HepG2 (cell line): ENCODE measurements around the gene SEC24A. TPM values are rescaled to one million over a fixed set of nuclear protein-coding genes. Genes with fewer than 3 reads are reported as not detected.
A peak's percentile ranks its signal among the peaks of the same experiment; 100 is the strongest.

Experiments used
- ARID4A ChIP-seq: sonication (generic); formaldehyde crosslinking; IDR thresholded peaks from 2 replicates; pipeline ENCODE4 v1.5.0; 2020; ENCODE audit warnings: mild to moderate bottlenecking, missing genetic modification reagents, borderline replicate concordance
- ATF7-NPFF ChIP-seq: sonication (generic); formaldehyde crosslinking; IDR thresholded peaks from 2 replicates; pipeline ENCODE4 v1.8.1; 2023; ENCODE audit warnings: mild to moderate bottlenecking, low read depth, missing genetic modification reagents, moderate library complexity
- BRF2 ChIP-seq: sonication (generic); formaldehyde crosslinking; IDR thresholded peaks from 2 replicates; pipeline ENCODE4 v1.8.1; 2022; ENCODE audit warnings: mild to moderate bottlenecking, missing genetic modification reagents
- E2F2 ChIP-seq: sonication (generic); formaldehyde crosslinking; IDR thresholded peaks from 2 replicates; pipeline ENCODE4 v1.4.0; 2020; ENCODE audit warnings: missing genetic modification reagents, borderline replicate concordance
- KIAA2018 ChIP-seq: sonication (generic); formaldehyde crosslinking; IDR thresholded peaks from 2 replicates; pipeline ENCODE4 v1.5.0; 2020; ENCODE audit warnings: mild to moderate bottlenecking, missing genetic modification reagents, borderline replicate concordance
- LRRFIP1 ChIP-seq: sonication (generic); formaldehyde crosslinking; conservative IDR thresholded peaks from 2 replicates; pipeline ENCODE4 v1.4.0; 2020; ENCODE audit warnings: missing genetic modification reagents
- MIXL1 ChIP-seq: IDR thresholded peaks from 2 replicates; pipeline ENCODE4 v1.6.1; 2016
- ZNF713 ChIP-seq: sonication (generic); formaldehyde crosslinking; IDR thresholded peaks from 2 replicates; pipeline ENCODE4 v1.4.0; 2020; ENCODE audit warnings: mild to moderate bottlenecking, missing genetic modification reagents
- ZNF746 ChIP-seq: sonication (generic); formaldehyde crosslinking; IDR thresholded peaks from 2 replicates; pipeline ENCODE4 v1.8.0; 2022; ENCODE audit warnings: mild to moderate bottlenecking, missing genetic modification reagents
- polyA plus RNA-seq, 8 experiments: library from polyadenylated mRNA; depleted of rRNA in 3 of 8; stranded (reverse) in 7 of 8; unstranded in 1 of 8; fragments of >200 nt; fragmentation: Illumina TruSeq in 4 of 8; extraction: Trizol in 4 of 8; gene quantifications; 2 replicates each; pipeline versions ENCODE4 v1.2.1 to v1.2.3, GENCODE V29; 2011 to 2016; ENCODE audit warnings: low read depth in 4 of 8, missing spikeins in 1 of 8, mixed read lengths in 1 of 8; ENCODE audit not compliant: insufficient read depth in 1 of 8
- total RNA-seq, 5 experiments: library from RNA; depleted of rRNA; stranded (reverse); fragments of >200 nt; fragmentation: Illumina TruSeq; extraction: Trizol; gene quantifications; 2 replicates each; pipeline ENCODE4 v1.2.3, GENCODE V29; 2016; ENCODE audit warnings: low read depth in 1 of 5

The SEC24A gene
- total and polyA plus RNA-seq, 2 of the 13 experiments (the other 11 are each of a cell fraction or from before 2014, with no cell fraction given), result 30.5 to 56.8 TPM

- TF ChIP-seq LRRFIP1 (CRISPR knock-in tag) (no peak), KIAA2018 (no peak), ATF7-NPFF (CRISPR knock-in tag) (peak; percentile 76), MIXL1 (peak; percentile 83), ZNF713 (CRISPR knock-in tag) (peak; percentile 97; the same call in 1 of the 2 replicates), E2F2 (CRISPR knock-in tag) (peak; percentile 50; the same call in 1 of the 2 replicates), ZNF746 (CRISPR knock-in tag) (peak; percentile 69; the same call in 1 of the 2 replicates), ARID4A (CRISPR knock-in tag) (peak; percentile 95), BRF2 (CRISPR knock-in tag) (peak; percentile 82; the same call in 1 of the 2 replicates)
Observed at GRCh38 chr5:134738133-134738962, 89.8 kb downstream of the SEC24A start, which contains the start of gene CAMLG (continued).
